GM12878 (cell line): ENCODE results near the gene KIAA1671. TPM values are rescaled to one million over a fixed set of nuclear protein-coding genes. Genes with fewer than 3 reads are reported as not detected.

Source experiments
- ATAC-seq: fragments of 200-7000 bp; cut with Tn5 transposase; 3 replicates; pipeline ENCODE4 v1.9.1; 2020; ENCODE audit warnings: mild to moderate bottlenecking, moderate library complexity
- BruUV-seq: library from RNA; stranded (reverse); fragments of 400-500 nt; replicated peaks from 2 replicates; lab custom pipeline; 2021; lab: Mats Ljungman, UMichigan
- CTCF ChIA-PET: fragments of 300-600 bp; sonication (Branson Sonifier 250); formaldehyde crosslinking; extraction: SDS; loops from one replicate; lab custom pipeline; 2021; ENCODE audit warnings: inconsistent platforms; lab: Yijun Ruan, JAX
- POLR2A ChIA-PET: fragments of 350-600 bp; formaldehyde crosslinking; extraction: SDS; loops from one replicate; lab custom pipeline; 2021; ENCODE audit warnings: inconsistent platforms; lab: Charles Lee
- RAD21 ChIA-PET: fragments of 300-600 bp; sonication (Branson Sonifier 250); formaldehyde crosslinking; loops from one replicate; lab custom pipeline; 2023; ENCODE audit warnings: antibody characterized with exemption; ENCODE audit not compliant: unreplicated experiment; lab: Charles Lee
- SMC1A ChIA-PET: fragments of 300-600 bp; sonication (Branson Sonifier 250); formaldehyde crosslinking; loops from one replicate; lab custom pipeline; 2023; ENCODE audit not compliant: unreplicated experiment, uncharacterized antibody; lab: Charles Lee
- DNase-seq: peaks from one replicate; pipeline ENCODE4 v3.0.0-alpha.2; 2011; ENCODE audit warnings: low read depth, low spot score
- FAIRE-seq: peaks from 3 replicates; lab custom pipeline; 2011; peaks lifted over from hg19 to GRCh38; lab: Jason Lieb, UNC
- H2AFZ ChIP-seq: 2 replicates; pipeline ENCODE4 v1.6.0; 2011; ENCODE audit warnings: low read depth, low read length, control low read depth; ENCODE audit not compliant: control insufficient read depth
- H3K27ac ChIP-seq: 2 replicates; pipeline ENCODE4 v1.5.1; 2011; ENCODE audit warnings: control low read depth; ENCODE audit not compliant: control insufficient read depth, insufficient read depth
- H3K27me3 ChIP-seq, 2 experiments: replicated peaks in 1 of 2; 2 replicates each; pipeline versions ENCODE4 v1.6.0 to v1.6.1; 2011; ENCODE audit warnings: low read length in 1 of 2; ENCODE audit not compliant: control insufficient read depth in 2 of 2, insufficient read depth in 2 of 2
- H3K36me3 ChIP-seq, 2 experiments: 2 replicates each; pipeline ENCODE4 v1.5.1; 2011; ENCODE audit warnings: low read length in 1 of 2; ENCODE audit not compliant: control insufficient read depth in 2 of 2, insufficient read depth in 2 of 2
- H3K4me1 ChIP-seq: 2 replicates; pipeline ENCODE4 v1.6.1; 2011; ENCODE audit warnings: mild to moderate bottlenecking, low read length, moderate library complexity, mixed read lengths; ENCODE audit not compliant: control insufficient read depth, insufficient read depth
- H3K4me2 ChIP-seq: 2 replicates; pipeline ENCODE4 v1.6.0; 2011; ENCODE audit warnings: control low read depth; ENCODE audit not compliant: control insufficient read depth, insufficient read depth
- H3K4me3 ChIP-seq: fragments of 200-600 bp; sonication (generic); 2 replicates; pipeline ENCODE4 v1.5.1; 2016
- H3K79me2 ChIP-seq: 2 replicates; pipeline ENCODE4 v1.6.0; 2011; ENCODE audit warnings: low read length; ENCODE audit not compliant: control insufficient read depth, insufficient read depth
- H3K9ac ChIP-seq: 2 replicates; pipeline ENCODE4 v1.8.0; 2011; ENCODE audit warnings: low read length, control low read depth, mixed read lengths; ENCODE audit not compliant: control insufficient read depth, insufficient read depth
- H3K9me3 ChIP-seq: replicated peaks from 3 replicates; pipeline ENCODE4 v1.5.1; 2011; ENCODE audit warnings: mild to moderate bottlenecking, low read length; ENCODE audit not compliant: control insufficient read depth, insufficient read depth
- H4K20me1 ChIP-seq: 2 replicates; pipeline ENCODE4 v1.6.0; 2011; ENCODE audit not compliant: control insufficient read depth, insufficient read depth
- CEBPB ChIP-seq, 2 experiments: fragments of 150-350 bp in 1 of 2; IDR thresholded peaks; 2 replicates each; pipeline ENCODE4 v1.6.1; 2012 to 2014; ENCODE audit warnings: low read depth in 2 of 2, low read length in 2 of 2, borderline replicate concordance in 1 of 2, inconsistent platforms in 1 of 2
- GABPA ChIP-seq: IDR thresholded peaks from 2 replicates; pipeline ENCODE4 v1.6.1; 2014; ENCODE audit warnings: antibody characterized with exemption, low read depth, mild to moderate bottlenecking, inconsistent platforms
- POLR2A ChIP-seq: IDR thresholded peaks from 2 replicates; pipeline ENCODE4 v1.6.1; 2011; ENCODE audit warnings: low read depth, mild to moderate bottlenecking, low read length
- SMAD5 ChIP-seq: IDR thresholded peaks from 2 replicates; pipeline ENCODE4 v1.6.1; 2016; ENCODE audit warnings: antibody characterized with exemption, low read depth
- SREBF2 ChIP-seq: IDR thresholded peaks from 2 replicates; pipeline ENCODE4 v1.6.1; 2012; ENCODE audit warnings: mild to moderate bottlenecking, low read length
- ZNF24 ChIP-seq: fragments of 450-650 bp; IDR thresholded peaks from 2 replicates; pipeline ENCODE4 v1.6.1; 2017; ENCODE audit warnings: antibody characterized with exemption, mild to moderate bottlenecking
- WGBS: methylation state at CpG from one replicate; pipeline ENCODE4 v1.1.6; 2016; ENCODE audit warnings: low lambda C conversion rate; ENCODE audit not compliant: insufficient replicate concordance, insufficient coverage; ENCODE audit errors: missing lambda C conversion rate; 5-methylcytosine and 5-hydroxymethylcytosine counted together
- in situ Hi-C: fragments of 300-500 bp; cut with MboI; formaldehyde crosslinking; loops from 9 replicates; pipeline ENCODE4 v1.14.3; 2018; ENCODE audit warnings: mixed read lengths
- intact Hi-C: fragments of 100-400 bp; cut with micrococcal nuclease; formaldehyde crosslinking; loops from one replicate; pipeline ENCODE4 v1.14.2; 2022; ENCODE audit not compliant: unreplicated experiment
- polyA plus RNA-seq, 11 experiments: library from polyadenylated mRNA; depleted of rRNA in 4 of 11; unstranded in 6 of 11; stranded (reverse) in 5 of 11; fragments of >200 nt; fragmentation: Nextera tagmentation in 4 of 11; fragmentation: Illumina TruSeq in 1 of 11; extraction: Ambion mirVana in 4 of 11; extraction: Trizol in 1 of 11; gene quantifications; 1 replicate in 1 of 11; 2 replicates in 10 of 11; pipeline versions ENCODE4 v1.2.1 to v1.2.3, GENCODE V29; 2011 to 2016; ENCODE audit warnings: inconsistent platforms in 2 of 11, missing spikeins in 2 of 11, low read depth in 1 of 11
- total RNA-seq, 4 experiments: library from RNA; depleted of rRNA in 3 of 4; stranded (reverse); fragments of >200 nt in 3 of 4; fragmentation: Illumina TruSeq in 1 of 4; extraction: Trizol in 1 of 4; gene quantifications; 2 replicates each; pipeline versions ENCODE4 v1.2.1 to v1.2.3, GENCODE V29; 2013 to 2021
- TF ChIP-seq, protein P1 (sequence below): fragments of 450-650 bp; IDR thresholded peaks from 2 replicates; pipeline ENCODE4 v1.6.1; 2017; ENCODE audit warnings: mild to moderate bottlenecking

Gene KIAA1671
- total and polyA plus RNA-seq, 10 of the 15 experiments (the other 5 are each of a cell fraction or from before 2014, with no cell fraction given), result 0.05 to 2.7 (median 0.33) TPM

GRCh38 chr22:25148149-25148691, 195.7 kb downstream of the KIAA1671 start:
- Histone ChIP-seq H2AFZ (no peak overlapping the region), H3K9ac (no peak overlapping the region), H3K79me2 (no peaks in the 10 kb centered on the region), H3K4me3 (no peak overlapping the region), H3K9me3 (no peaks in the 10 kb centered on the region), H3K4me2 (no peak overlapping the region), H3K4me1 (no peaks in the 10 kb centered on the region), H4K20me1 (no peaks in the 10 kb centered on the region), H3K27me3 (no peaks in the 10 kb centered on the region), H3K36me3 (no peaks in the 10 kb centered on the region), H3K27ac (no peak overlapping the region)
- ChIA-PET POLR2A (no interaction called here), CTCF (interaction anchor here (0.6 to 1.3 kb wide), 2 partner anchors 18 to 208 kb away, joined by 3 to 4 read pairs; no protein-coding TSS in a partner anchor), RAD21 (no interaction called here), SMC1A (interaction anchor here (0.6 to 0.9 kb wide), 2 partner anchors 16 to 24 kb away, joined by 3 read pairs; no protein-coding TSS in a partner anchor)
- ATAC-seq, result no peak
- 20% methylated on average over 4 of the region's 4 CpGs for WGBS
- FAIRE-seq, result no peak
- intact Hi-C loops, result no loop called here
- no peak for DNase-seq
- no TSS peak for BruUV-seq
- in situ Hi-C loops, result no loop called here
- no peak for TF ChIP-seq GABPA
- TF ChIP-seq SMAD5, result no peak
- TF ChIP-seq, protein P1, sequence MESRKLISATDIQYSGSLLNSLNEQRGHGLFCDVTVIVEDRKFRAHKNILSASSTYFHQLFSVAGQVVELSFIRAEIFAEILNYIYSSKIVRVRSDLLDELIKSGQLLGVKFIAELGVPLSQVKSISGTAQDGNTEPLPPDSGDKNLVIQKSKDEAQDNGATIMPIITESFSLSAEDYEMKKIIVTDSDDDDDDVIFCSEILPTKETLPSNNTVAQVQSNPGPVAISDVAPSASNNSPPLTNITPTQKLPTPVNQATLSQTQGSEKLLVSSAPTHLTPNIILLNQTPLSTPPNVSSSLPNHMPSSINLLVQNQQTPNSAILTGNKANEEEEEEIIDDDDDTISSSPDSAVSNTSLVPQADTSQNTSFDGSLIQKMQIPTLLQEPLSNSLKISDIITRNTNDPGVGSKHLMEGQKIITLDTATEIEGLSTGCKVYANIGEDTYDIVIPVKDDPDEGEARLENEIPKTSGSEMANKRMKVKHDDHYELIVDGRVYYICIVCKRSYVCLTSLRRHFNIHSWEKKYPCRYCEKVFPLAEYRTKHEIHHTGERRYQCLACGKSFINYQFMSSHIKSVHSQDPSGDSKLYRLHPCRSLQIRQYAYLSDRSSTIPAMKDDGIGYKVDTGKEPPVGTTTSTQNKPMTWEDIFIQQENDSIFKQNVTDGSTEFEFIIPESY, result no peak
- TF ChIP-seq SREBF2, result no peak
- no peak for TF ChIP-seq POLR2A
- TF ChIP-seq ZNF24, result no peak
- no peak for TF ChIP-seq CEBPB (IDR thresholded peaks at IDR 0.05; ENCODE audit: borderline replicate concordance in 1 of 2, low read depth in 2 of 2, low read length in 2 of 2)
- TF ChIP-seq, all 136 proteins: peak for 0
